Sigmoid colon (tissue), 7 donors: ENCODE data around the gene KRT7. TPM values are rescaled to one million over a fixed set of nuclear protein-coding genes. Genes with fewer than 3 reads are reported as not detected.
A peak's percentile ranks its signal among the peaks of the same experiment; 100 is the strongest.

Experiments
- DNase-seq: peaks from one replicate; pipeline ENCODE4 v3.0.0-alpha.2; 2019
- H3K27ac ChIP-seq, 4 donors: fragments of 200-600 bp; sonication (generic); one replicate each; pipeline ENCODE4 v1.5.1; 2016 to 2019; ENCODE audit warnings: mild to moderate bottlenecking in 1 of 4
- H3K27me3 ChIP-seq, 3 donors: fragments of 200-600 bp; sonication (generic); one replicate each; pipeline ENCODE4 v1.5.1; 2019; ENCODE audit warnings: mild to moderate bottlenecking in 1 of 3
- H3K36me3 ChIP-seq, 4 donors: fragments of 200-600 bp; sonication (generic); one replicate each; pipeline ENCODE4 v1.5.1; 2016 to 2019
- H3K4me1 ChIP-seq, 4 donors: fragments of 200-600 bp; sonication (generic); one replicate each; pipeline ENCODE4 v1.5.1; 2017 to 2019
- H3K4me3 ChIP-seq, 4 donors: fragments of 200-600 bp; sonication (generic); one replicate each; pipeline ENCODE4 v1.5.1; 2017 to 2019; ENCODE audit warnings: mild to moderate bottlenecking in 2 of 4, moderate library complexity in 1 of 4
- H3K9me3 ChIP-seq, 4 donors: fragments of 200-600 bp in 3 of 4; sonication (generic) in 3 of 4; one replicate each; pipeline versions ENCODE4 v1.5.1 to v1.6.1; 2013 to 2019
- EP300 ChIP-seq, 4 donors: sonication (generic); formaldehyde crosslinking; IDR thresholded peaks; one replicate each; pipeline ENCODE4 v1.6.1; 2017; ENCODE audit warnings: antibody characterized with exemption in 4 of 4
- POLR2A ChIP-seq, 2 donors: fragments of 450-650 bp; IDR thresholded peaks; one replicate each; pipeline ENCODE4 v1.6.1; 2016; ENCODE audit warnings: antibody characterized with exemption in 2 of 2, mild to moderate bottlenecking in 2 of 2, moderate library complexity in 2 of 2
- POLR2AphosphoS5 ChIP-seq, 4 donors: sonication (generic); formaldehyde crosslinking; IDR thresholded peaks; one replicate each; pipeline ENCODE4 v1.6.1; 2017; ENCODE audit warnings: antibody characterized with exemption in 4 of 4
- WGBS, 2 donors: extraction: QIAGEN DNeasy Blood & Tissue Kit; methylation state at CpG; one replicate each; pipeline ENCODE4 v1.1.7; 2013; 5-methylcytosine and 5-hydroxymethylcytosine counted together
- intact Hi-C: fragments of 100-400 bp; cut with DNase I; formaldehyde crosslinking; loops from one replicate; pipeline ENCODE4 v1.15.1; 2023
- polyA plus RNA-seq, 3 donors: library from polyadenylated mRNA; stranded (reverse); fragments of 200-250 nt; gene quantifications; one replicate each; pipeline ENCODE4 v1.2.3, GENCODE V29; 2013
- total RNA-seq, 4 donors: library from RNA; depleted of rRNA; stranded (reverse); fragments of >200 nt; gene quantifications; one replicate each; pipeline ENCODE4 v1.1.0, GENCODE V29; 2016
- TF ChIP-seq, protein P1 (sequence below), 4 experiments: fragments of 450-650 bp in 3 of 4; fragments of 200-600 bp in 1 of 4; IDR thresholded peaks; one replicate each; pipeline ENCODE4 v1.5.1; 2016 to 2019; ENCODE audit warnings: antibody characterized with exemption in 4 of 4, mild to moderate bottlenecking in 3 of 4, moderate library complexity in 2 of 4
- donor health status: healthy with polysubstance abuse.
- donor health status: Bipolar disorder and iron deficiency.
- donor health status: healthy.

The KRT7 gene
- total and polyA plus RNA-seq, 7 donors: 0.27 to 12.0 (median 2.4) TPM; not detected in 2

DNA sequence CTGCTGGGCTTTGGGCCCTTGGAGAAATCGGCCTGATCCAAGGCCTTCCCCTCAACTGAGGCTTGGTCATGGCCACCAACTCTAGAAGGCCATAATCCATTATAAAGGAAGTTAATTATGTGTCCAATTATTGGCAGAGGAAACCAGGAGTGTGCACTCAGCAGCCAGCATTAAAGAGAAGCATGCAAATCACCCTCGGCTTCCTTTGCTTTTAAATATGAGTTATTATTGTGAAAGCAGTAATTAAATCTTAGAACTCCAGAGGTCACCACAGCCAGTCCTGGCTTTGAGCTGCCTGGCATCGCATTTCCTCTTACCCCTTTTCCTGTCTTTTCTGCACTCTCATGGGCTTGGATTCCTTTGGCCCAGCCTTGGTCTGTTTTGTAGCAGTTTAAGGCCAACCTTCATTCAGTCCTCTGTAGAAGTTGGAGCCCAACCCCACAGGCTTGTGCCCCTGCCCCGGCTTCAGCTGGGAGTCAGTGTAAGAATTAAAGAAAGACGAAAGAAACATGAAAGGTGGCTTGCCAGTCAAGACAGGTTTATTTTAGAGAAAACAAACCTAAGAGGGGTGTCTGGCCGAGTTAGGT is 26.7 kb downstream of the KRT7 start:
- no peak overlapping the region for H3K4me3 ChIP-seq
- H3K9me3 ChIP-seq: no peaks in the 10 kb centered on the region
- H3K4me1 ChIP-seq: peaks cover 0 to 13% (median 8%) of the 10 kb centered on the region in 4 donors
- DNase-seq: no peak
- H3K36me3 ChIP-seq: no peaks in the 10 kb centered on the region
- 64 to 87% methylated on average over 6 of the region's 6 CpGs for WGBS, 2 donors
- intact Hi-C loops: no loop called here
- TF ChIP-seq, protein P1, sequence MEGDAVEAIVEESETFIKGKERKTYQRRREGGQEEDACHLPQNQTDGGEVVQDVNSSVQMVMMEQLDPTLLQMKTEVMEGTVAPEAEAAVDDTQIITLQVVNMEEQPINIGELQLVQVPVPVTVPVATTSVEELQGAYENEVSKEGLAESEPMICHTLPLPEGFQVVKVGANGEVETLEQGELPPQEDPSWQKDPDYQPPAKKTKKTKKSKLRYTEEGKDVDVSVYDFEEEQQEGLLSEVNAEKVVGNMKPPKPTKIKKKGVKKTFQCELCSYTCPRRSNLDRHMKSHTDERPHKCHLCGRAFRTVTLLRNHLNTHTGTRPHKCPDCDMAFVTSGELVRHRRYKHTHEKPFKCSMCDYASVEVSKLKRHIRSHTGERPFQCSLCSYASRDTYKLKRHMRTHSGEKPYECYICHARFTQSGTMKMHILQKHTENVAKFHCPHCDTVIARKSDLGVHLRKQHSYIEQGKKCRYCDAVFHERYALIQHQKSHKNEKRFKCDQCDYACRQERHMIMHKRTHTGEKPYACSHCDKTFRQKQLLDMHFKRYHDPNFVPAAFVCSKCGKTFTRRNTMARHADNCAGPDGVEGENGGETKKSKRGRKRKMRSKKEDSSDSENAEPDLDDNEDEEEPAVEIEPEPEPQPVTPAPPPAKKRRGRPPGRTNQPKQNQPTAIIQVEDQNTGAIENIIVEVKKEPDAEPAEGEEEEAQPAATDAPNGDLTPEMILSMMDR (IDR thresholded peaks at IDR 0.05): no peak
- no peak for TF ChIP-seq EP300 (IDR thresholded peaks at IDR 0.05)
- TF ChIP-seq POLR2A (IDR thresholded peaks at IDR 0.05): no peak
- no peak for TF ChIP-seq POLR2AphosphoS5 (IDR thresholded peaks at IDR 0.05)
- peaks cover 0 to 45% (median 18%) of the 10 kb centered on the region in 3 donors for H3K27me3 ChIP-seq
- peak overlapping the region in 1 of 4 donors; percentile 8 for H3K27ac ChIP-seq

DNA sequence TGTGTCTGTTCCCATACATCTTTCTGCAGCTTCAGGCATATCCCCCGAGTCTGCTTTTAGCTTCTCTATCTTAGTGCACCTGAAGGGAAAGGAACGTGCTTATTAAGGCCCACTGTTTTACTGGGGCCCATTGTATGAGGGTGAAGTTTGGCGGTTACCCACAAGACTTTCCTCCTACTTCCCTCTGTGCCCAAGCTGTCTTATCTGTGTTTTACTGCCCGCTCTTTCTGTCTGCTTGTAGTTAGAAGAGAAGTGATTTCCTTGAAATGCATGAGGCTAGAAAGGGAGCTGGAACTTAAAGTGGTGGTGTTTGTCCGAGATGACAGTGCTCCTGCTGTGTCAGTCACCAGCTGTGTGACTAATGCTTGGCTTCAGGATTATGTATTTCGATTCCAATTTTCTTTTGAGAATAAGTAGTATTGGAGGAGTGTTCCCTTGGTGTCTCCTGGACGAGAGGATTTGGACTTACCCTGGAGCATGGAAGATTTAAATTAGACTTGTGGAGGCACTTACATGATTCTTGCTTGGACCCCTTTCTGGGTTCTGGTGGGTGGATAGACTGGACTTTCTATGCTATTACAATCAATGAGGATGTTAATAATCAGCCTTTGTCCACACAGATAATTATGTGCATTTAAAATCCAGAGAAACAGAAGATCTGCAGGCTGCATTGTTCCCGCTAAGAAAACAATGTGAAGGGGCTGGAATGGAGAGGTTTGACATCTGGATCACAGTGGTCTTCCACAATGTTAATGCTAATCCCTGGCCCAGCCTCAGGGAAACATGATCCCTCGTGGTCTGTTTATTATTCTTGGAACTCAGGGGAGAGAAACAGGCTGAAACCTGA is 27.5 kb downstream of the KRT7 start:
- Histone ChIP-seq H3K9me3 (no peaks in the 10 kb centered on the region), H3K36me3 (no peaks in the 10 kb centered on the region), H3K27me3 (peaks cover 0 to 40% (median 18%) of the 10 kb centered on the region in 3 donors), H3K4me1 (peaks cover 0 to 13% (median 8%) of the 10 kb centered on the region in 4 donors), H3K4me3 (no peak overlapping the region), H3K27ac (no peak overlapping the region)
- TF ChIP-seq, protein P1 (IDR thresholded peaks at IDR 0.05): no peak
- no peak for TF ChIP-seq EP300 (IDR thresholded peaks at IDR 0.05)
- 52 to 69% methylated on average over 9 of the region's 9 CpGs for WGBS, 2 donors
- intact Hi-C loops: no loop called here
- no peak for DNase-seq

DNA sequence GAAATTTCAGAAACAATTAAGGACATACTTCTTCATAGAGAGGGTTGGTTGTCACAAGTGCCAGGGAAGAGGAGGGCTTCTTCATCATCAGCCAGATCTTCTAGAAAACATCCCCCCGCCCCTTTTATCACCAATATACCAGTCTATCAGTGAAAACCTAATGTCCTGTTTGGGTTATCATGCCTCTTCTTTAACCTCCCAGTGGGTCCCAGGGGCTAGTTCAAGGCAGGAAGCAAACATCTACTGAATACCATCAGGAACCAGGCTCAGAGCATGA is 28.1 kb downstream of the KRT7 start:
- no peaks in the 10 kb centered on the region for H3K9me3 ChIP-seq
- intact Hi-C loops: no loop called here
- H3K27ac ChIP-seq: no peak overlapping the region
- H3K36me3 ChIP-seq: no peaks in the 10 kb centered on the region
- 84 to 87% methylated on average over 1 of the region's 1 CpG for WGBS, 2 donors
- peaks cover 0 to 39% (median 18%) of the 10 kb centered on the region in 3 donors for H3K27me3 ChIP-seq
- no peak overlapping the region for H3K4me3 ChIP-seq
- no peak for DNase-seq
- no peak for TF ChIP-seq POLR2AphosphoS5 (IDR thresholded peaks at IDR 0.05)
- TF ChIP-seq, protein P1 (IDR thresholded peaks at IDR 0.05): no peak
- TF ChIP-seq EP300 (IDR thresholded peaks at IDR 0.05): no peak
- TF ChIP-seq POLR2A (IDR thresholded peaks at IDR 0.05): no peak
- peaks cover 0 to 13% (median 8%) of the 10 kb centered on the region in 4 donors for H3K4me1 ChIP-seq

DNA sequence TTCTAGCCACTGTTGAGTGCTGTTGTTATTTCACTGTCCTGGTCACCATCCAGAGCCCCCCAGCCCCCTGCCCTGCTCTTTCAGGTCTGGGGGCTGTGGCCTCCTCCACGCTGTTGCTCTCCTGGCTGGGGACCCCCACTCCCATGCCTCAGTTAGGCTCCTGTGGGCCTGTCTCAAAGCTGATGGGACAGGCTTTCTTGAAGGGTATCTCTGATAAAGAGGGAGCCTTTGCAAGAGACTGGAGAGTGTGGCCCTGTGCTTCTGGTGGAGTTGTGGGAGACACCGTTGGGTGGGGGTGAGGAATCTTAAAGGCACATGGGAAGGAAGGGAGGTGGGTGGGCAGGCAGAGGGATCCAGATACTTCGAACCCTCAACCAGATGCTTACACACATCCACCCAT is 29.2 kb downstream of the KRT7 start:
- no peaks in the 10 kb centered on the region for H3K9me3 ChIP-seq
- H3K27me3 ChIP-seq: peaks cover 0 to 27% (median 10%) of the 10 kb centered on the region in 3 donors
- intact Hi-C loops: no loop called here
- no peak overlapping the region for H3K4me3 ChIP-seq
- no peak for TF ChIP-seq EP300 (IDR thresholded peaks at IDR 0.05)
- TF ChIP-seq POLR2AphosphoS5 (IDR thresholded peaks at IDR 0.05): no peak
- TF ChIP-seq, protein P1 (IDR thresholded peaks at IDR 0.05): no peak
- no peak for TF ChIP-seq POLR2A (IDR thresholded peaks at IDR 0.05)
- H3K36me3 ChIP-seq: no peaks in the 10 kb centered on the region
- H3K4me1 ChIP-seq: peaks cover 0 to 13% (median 8%) of the 10 kb centered on the region in 4 donors
- WGBS, 2 donors: 86 to 90% methylated on average over 3 of the region's 3 CpGs
- no peak for DNase-seq
- no peak overlapping the region for H3K27ac ChIP-seq
